Coronary artery (tissue), 2 donors: ENCODE data around the gene JCAD.

Experiments used
- DNase-seq: peaks from one replicate; pipeline ENCODE4 v3.0.0-alpha.2; 2017; ENCODE audit warnings: low spot score
- H3K27ac ChIP-seq, 2 donors: fragments of 200-600 bp; sonication (generic); one replicate each; pipeline ENCODE4 v1.5.1; 2016 to 2019
- H3K4me3 ChIP-seq: fragments of 200-600 bp; sonication (generic); 2 replicates; pipeline ENCODE4 v1.5.1; 2016; ENCODE audit warnings: mild to moderate bottlenecking, moderate library complexity
- CTCF ChIP-seq: fragments of 200-600 bp; sonication (generic); IDR thresholded peaks from one replicate; pipeline ENCODE4 v1.5.1; 2019; ENCODE audit warnings: antibody characterized with exemption

The JCAD gene

GRCh38 chr10:30036811-30037210, 22.6 kb downstream of the JCAD start:
- DNase-seq = no peak
- Histone ChIP-seq H3K4me3 (no peak overlapping the region), H3K27ac (no peak overlapping the region)
- TF ChIP-seq CTCF = no peak

GRCh38 chr10:30036341-30036740, 23.0 kb downstream of the JCAD start:
- Histone ChIP-seq H3K27ac (no peak overlapping the region), H3K4me3 (no peak overlapping the region)
- no peak for DNase-seq
- no peak for TF ChIP-seq CTCF

- TF ChIP-seq CTCF = no peak
- no peak overlapping the region for H3K27ac ChIP-seq
- no peak overlapping the region for H3K4me3 ChIP-seq
- peak; percentile 54 for DNase-seq
Measured at GRCh38 chr10:30034433-30035137, 24.8 kb downstream of the JCAD start.

- H3K27ac ChIP-seq = no peak overlapping the region
- peak; percentile 0 for DNase-seq
- no peak for TF ChIP-seq CTCF
- H3K4me3 ChIP-seq = no peak overlapping the region
Measured at GRCh38 chr10:30032125-30032524, 27.3 kb downstream of the JCAD start.

- Histone ChIP-seq H3K4me3 (no peak overlapping the region), H3K27ac (peak overlapping the region in 1 of 2 donors; percentile 50)
- no peak for TF ChIP-seq CTCF
- DNase-seq = no peak
Measured at GRCh38 chr10:30029872-30030256, 29.5 kb downstream of the JCAD start.

GRCh38 chr10:30029164-30029871, 30.1 kb downstream of the JCAD start:
- peak overlapping the region in 1 of 2 donors; percentile 50 for H3K27ac ChIP-seq
- no peak overlapping the region for H3K4me3 ChIP-seq
- no peak for TF ChIP-seq CTCF
- no peak for DNase-seq

- DNase-seq = no peak
- H3K4me3 ChIP-seq = no peak overlapping the region
- H3K27ac ChIP-seq = peak overlapping the region in 1 of 2 donors; percentile 50
- TF ChIP-seq CTCF = no peak
Measured at GRCh38 chr10:30028738-30029030, 30.7 kb downstream of the JCAD start.
